Right renal pelvis (tissue), 4 donors: ENCODE measurements around the gene ODF4. TPM values are rescaled to one million over a fixed set of nuclear protein-coding genes. Genes with fewer than 3 reads are reported as not detected.
"Not testable (repeated sequence)": the region's sequence is repeated elsewhere in the genome, so short reads cannot be mapped to it uniquely, and the experiment has no call there.

Experiments used
- DNase-seq, 4 donors: peaks; one replicate each; pipeline ENCODE4 v3.0.0-alpha.2; 2013; ENCODE audit warnings: low read depth in 4 of 4, low spot score in 3 of 4, missing footprints in 1 of 4
- polyA plus RNA-seq, 4 donors: library from polyadenylated mRNA; unstranded; fragments of 120-200 nt; gene quantifications; one replicate each; pipeline ENCODE4 v1.2.1, GENCODE V29; 2013; ENCODE audit not compliant: insufficient read length in 4 of 4

The ODF4 gene
- polyA plus RNA-seq, 4 donors: not detected

DNA sequence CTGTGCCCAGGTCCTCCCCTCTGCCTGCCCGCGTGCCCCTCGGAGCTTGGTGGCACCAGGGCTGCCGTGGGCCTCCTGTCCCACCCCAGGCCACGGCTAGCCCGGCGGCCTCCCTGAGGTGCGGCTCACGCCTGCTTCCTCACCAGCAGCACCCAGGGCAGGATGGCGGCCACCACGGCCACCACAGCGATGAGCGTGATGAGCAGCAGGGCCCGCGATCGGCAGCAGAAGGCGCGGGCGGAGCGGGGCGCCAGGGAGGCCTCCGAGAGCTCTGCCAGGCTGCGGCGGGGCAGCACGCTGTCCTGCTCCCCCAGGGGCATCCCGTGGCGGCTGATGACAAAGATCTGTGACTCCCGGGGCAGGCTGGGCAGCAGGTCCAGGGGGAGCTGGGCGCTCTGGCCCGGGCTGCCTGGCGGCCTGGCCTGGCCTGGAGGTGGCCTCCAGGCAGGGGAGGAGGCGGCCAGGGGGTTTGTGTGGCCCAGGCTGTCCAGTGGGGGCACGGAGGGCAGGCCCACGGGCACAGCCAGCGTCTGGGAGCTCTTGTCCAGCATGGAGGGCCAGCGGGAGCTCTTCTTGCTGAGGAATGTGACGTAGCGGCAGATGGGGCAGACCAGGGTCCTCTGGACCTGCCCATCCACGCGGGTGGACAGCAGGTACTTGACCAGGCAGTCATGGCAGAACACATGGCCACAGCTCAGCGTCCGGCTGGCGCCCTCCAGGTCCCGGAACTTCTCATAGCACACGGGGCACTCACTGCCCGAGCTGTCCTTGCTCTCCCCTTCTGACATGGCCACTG, 53.2 kb downstream of the ODF4 start:
- DNase-seq: no peak

GRCh38 chr17:8393470-8394231, 54.0 kb downstream of the ODF4 start:
- no peak for DNase-seq

GRCh38 chr17:8394497-8394896, 54.9 kb downstream of the ODF4 start:
- not testable (repeated sequence) for DNase-seq

Other genes with a start within 250 kb of the ODF4 start
- gene ALOXE3, start 221.3 kb upstream of the ODF4 start, polyA plus RNA-seq: under 1 TPM in 1 of 4 donors, not detected in 3; 0.04 TPM
- under 1 TPM in 1 of 4 donors, not detected in 3; 0.08 TPM for gene HES7, start 215.7 kb upstream of the ODF4 start, polyA plus RNA-seq
- 10 to 100 TPM; 20.4 to 38.1 (median 25.5) TPM for gene PER1, start 187.4 kb upstream of the ODF4 start, polyA plus RNA-seq
- 100 to 1,000 TPM; 122 to 138 (median 126) TPM for gene VAMP2, start 176.9 kb upstream of the ODF4 start, polyA plus RNA-seq
- gene TMEM107, start 163.5 kb upstream of the ODF4 start, polyA plus RNA-seq: 10 to 100 TPM; 23.9 to 26.4 (median 25.3) TPM
- gene BORCS6, start 149.7 kb upstream of the ODF4 start, polyA plus RNA-seq: 1 to 10 TPM; 3.4 to 5.3 (median 4.4) TPM
- gene AURKB, start 129.3 kb upstream of the ODF4 start, polyA plus RNA-seq: 10 to 100 TPM; 31.5 to 37.5 (median 33.8) TPM
- 10 to 100 TPM; 25.3 to 37.1 (median 28.6) TPM for gene CTC1, start 91.8 kb upstream of the ODF4 start, polyA plus RNA-seq
- 10 to 100 TPM; 41.0 to 49.0 (median 45.1) TPM for gene PFAS, start 90.6 kb upstream of the ODF4 start, polyA plus RNA-seq
- gene RANGRF, start 51.2 kb upstream of the ODF4 start, polyA plus RNA-seq: 10 to 100 TPM; 27.5 to 33.6 (median 31.3) TPM
- gene SLC25A35, start 44.4 kb upstream of the ODF4 start, polyA plus RNA-seq: 1 to 10 TPM; 3.9 to 4.8 (median 4.3) TPM
- gene ARHGEF15, start 29.6 kb upstream of the ODF4 start, polyA plus RNA-seq: 10 to 100 TPM; 17.5 to 22.1 (median 19.4) TPM
- gene RPL26, start 43.4 kb downstream of the ODF4 start, polyA plus RNA-seq: 1,000 to 10,000 TPM; 2,521 to 2,727 (median 2,681) TPM
- gene RNF222, start 58.0 kb downstream of the ODF4 start, polyA plus RNA-seq: under 1 TPM in 3 of 4 donors, not detected in 1; 0.06 to 0.11 (median 0.06) TPM
- 10 to 100 TPM; 40.9 to 48.1 (median 43.8) TPM for gene NDEL1, start 96.0 kb downstream of the ODF4 start, polyA plus RNA-seq